Ascending aorta (tissue), 2 donors: ENCODE results near the gene SLFNL1. TPM values are rescaled to one million over a fixed set of nuclear protein-coding genes. Genes with fewer than 3 reads are reported as not detected.

Experiments used
- DNase-seq, 2 donors: peaks; one replicate each; pipeline ENCODE4 v3.0.0-alpha.2; 2019; ENCODE audit warnings: low spot score in 2 of 2
- H3K27ac ChIP-seq, 2 donors: fragments of 200-600 bp; sonication (generic); one replicate each; pipeline ENCODE4 v1.5.1; 2016 to 2017; ENCODE audit warnings: mild to moderate bottlenecking in 1 of 2
- H3K27me3 ChIP-seq: fragments of 200-600 bp; sonication (generic); one replicate; pipeline ENCODE4 v1.5.1; 2017
- H3K36me3 ChIP-seq, 2 donors: fragments of 200-600 bp; sonication (generic); one replicate each; pipeline ENCODE4 v1.5.1; 2016
- H3K4me1 ChIP-seq, 2 donors: fragments of 200-600 bp; sonication (generic); one replicate each; pipeline ENCODE4 v1.5.1; 2016 to 2017; ENCODE audit warnings: mild to moderate bottlenecking in 1 of 2
- H3K4me3 ChIP-seq, 2 donors: fragments of 200-600 bp; sonication (generic); one replicate each; pipeline ENCODE4 v1.5.1; 2016 to 2017; ENCODE audit warnings: mild to moderate bottlenecking in 1 of 2
- H3K9me3 ChIP-seq, 2 donors: fragments of 200-600 bp; sonication (generic); one replicate each; pipeline ENCODE4 v1.5.1; 2016
- CTCF ChIP-seq, 3 experiments: fragments of 200-600 bp in 2 of 3; fragments of 450-650 bp in 1 of 3; sonication (generic) in 2 of 3; IDR thresholded peaks; one replicate each; pipeline ENCODE4 v1.5.1; 2016 to 2019; ENCODE audit warnings: antibody characterized with exemption in 3 of 3, mild to moderate bottlenecking in 1 of 3, moderate library complexity in 1 of 3
- intact Hi-C: fragments of 100-400 bp; cut with DNase I; formaldehyde crosslinking; loops from one replicate; pipeline ENCODE4 v1.15.1; 2023
- total RNA-seq: library from RNA; depleted of rRNA; stranded (reverse); fragments of >200 nt; gene quantifications from one replicate; pipeline ENCODE4 v1.1.0, GENCODE V29; 2016

SLFNL1 gene
- total RNA-seq, 1 donor from 2014 or later, result not detected

- Histone ChIP-seq H3K9me3 (no peaks in the 10 kb centered on the region), H3K4me1 (peaks cover 6 to 8% of the 10 kb centered on the region in 2 donors), H3K4me3 (no peak overlapping the region), H3K27me3 (no peaks in the 10 kb centered on the region), H3K36me3 (peaks cover 87 to 99% of the 10 kb centered on the region in 2 donors), H3K27ac (no peak overlapping the region)
- intact Hi-C loops, result no loop called here
- no peak for DNase-seq
- no peak for TF ChIP-seq CTCF (IDR thresholded peaks at IDR 0.05)
Measured at GRCh38 chr1:40998668-40999067, 22.9 kb downstream of the SLFNL1 start.

GRCh38 chr1:40997096-40997495 is 24.4 kb downstream of the SLFNL1 start:
- H3K27ac ChIP-seq, result no peak overlapping the region
- H3K36me3 ChIP-seq, result peaks cover 79 to 99% of the 10 kb centered on the region in 2 donors
- no peak for DNase-seq

GRCh38 chr1:40989066-40989465 is 32.5 kb downstream of the SLFNL1 start:
- Histone ChIP-seq H3K27ac (no peak overlapping the region), H3K4me3 (no peak overlapping the region), H3K36me3 (peaks cover 63 to 95% of the 10 kb centered on the region in 2 donors), H3K27me3 (no peaks in the 10 kb centered on the region), H3K9me3 (no peaks in the 10 kb centered on the region), H3K4me1 (peaks cover 4 to 20% of the 10 kb centered on the region in 2 donors)
- no peak for TF ChIP-seq CTCF (IDR thresholded peaks at IDR 0.05)
- DNase-seq, result no peak
- intact Hi-C loops, result loop anchor here (10.0 kb wide), 1 partner anchor 376 kb away; the partner anchor contains the start of gene FOXO6

More at GRCh38 chr1:40997096-40997495, 24.4 kb downstream of the SLFNL1 start:
- Histone ChIP-seq H3K9me3 (no peaks in the 10 kb centered on the region), H3K4me1 (no peaks in the 10 kb centered on the region), H3K4me3 (no peak overlapping the region), H3K27me3 (no peaks in the 10 kb centered on the region)
- no peak for TF ChIP-seq CTCF (IDR thresholded peaks at IDR 0.05)
- intact Hi-C loops, result no loop called here

- Histone ChIP-seq H3K4me3 (no peak overlapping the region), H3K9me3 (no peaks in the 10 kb centered on the region), H3K36me3 (peaks cover 63 to 93% of the 10 kb centered on the region in 2 donors), H3K4me1 (peaks cover 9 to 24% of the 10 kb centered on the region in 2 donors), H3K27ac (no peak overlapping the region), H3K27me3 (no peaks in the 10 kb centered on the region)
- intact Hi-C loops, result loop anchor here (10.0 kb wide), 1 partner anchor 377 kb away; the partner anchor contains the start of gene FOXO6
- DNase-seq, result no peak
- no peak for TF ChIP-seq CTCF (IDR thresholded peaks at IDR 0.05)
Measured at GRCh38 chr1:40988280-40988679, 33.2 kb downstream of the SLFNL1 start.

GRCh38 chr1:40987439-40988276 is 33.9 kb downstream of the SLFNL1 start:
- no peak for TF ChIP-seq CTCF (IDR thresholded peaks at IDR 0.05)
- peaks cover 9 to 24% of the 10 kb centered on the region in 2 donors for H3K4me1 ChIP-seq
- no peak for DNase-seq
- H3K27ac ChIP-seq, result peak overlapping the region; percentile 19 to 58
- H3K9me3 ChIP-seq, result no peaks in the 10 kb centered on the region
- no peaks in the 10 kb centered on the region for H3K27me3 ChIP-seq
- peaks cover 62 to 87% of the 10 kb centered on the region in 2 donors for H3K36me3 ChIP-seq
- intact Hi-C loops, result loop anchor here (2.0 to 10.0 kb wide), 2 partner anchors 15 to 377 kb away; partner anchors contain the start of gene FOXO6
- no peak overlapping the region for H3K4me3 ChIP-seq
